Calu3 (cell line): Measurements from ENCODE around the gene ATP6V1C2. TPM values are rescaled to one million over a fixed set of nuclear protein-coding genes. Genes with fewer than 3 reads are reported as not detected.

ENCODE experiments used
- BruUV-seq: library from RNA; stranded (reverse); fragments of 400-500 nt; replicated peaks from 2 replicates; lab custom pipeline; 2021; lab: Mats Ljungman, UMichigan
- CTCF ChIA-PET: fragments of 300-600 bp; sonication (Branson Sonifier 250); formaldehyde crosslinking; loops from one replicate; lab custom pipeline; 2022; ENCODE audit warnings: antibody characterized with exemption; lab: Charles Lee
- DNase-seq: peaks from one replicate; pipeline ENCODE4 v3.0.0; 2022
- H3K27ac Mint-ChIP-seq: one replicate; pipeline ENCODE4 v1.8.0; 2022; ENCODE audit warnings: mixed read lengths; ENCODE audit not compliant: unreplicated experiment
- H3K27me3 Mint-ChIP-seq: one replicate; pipeline ENCODE4 v1.8.0; 2022; ENCODE audit warnings: mixed read lengths; ENCODE audit not compliant: unreplicated experiment
- H3K36me3 Mint-ChIP-seq: one replicate; pipeline ENCODE4 v1.8.0; 2022; ENCODE audit warnings: mild to moderate bottlenecking, moderate library complexity, mixed read lengths; ENCODE audit not compliant: insufficient read depth, unreplicated experiment
- H3K4me1 Mint-ChIP-seq: one replicate; pipeline ENCODE4 v1.8.0; 2022; ENCODE audit warnings: mild to moderate bottlenecking, low read depth, mixed read lengths; ENCODE audit not compliant: unreplicated experiment
- H3K4me3 Mint-ChIP-seq: one replicate; pipeline ENCODE4 v1.8.0; 2022; ENCODE audit warnings: mild to moderate bottlenecking, low read depth, moderate library complexity, mixed read lengths; ENCODE audit not compliant: unreplicated experiment
- H3K9me3 Mint-ChIP-seq: one replicate; pipeline ENCODE4 v1.8.0; 2022; ENCODE audit warnings: low read depth, mixed read lengths; ENCODE audit not compliant: unreplicated experiment
- CTCF ChIP-seq: fragments of 200-600 bp; IDR thresholded peaks from one replicate; pipeline ENCODE4 v1.8.0; 2022; ENCODE audit warnings: antibody characterized with exemption; ENCODE audit not compliant: unreplicated experiment
- intact Hi-C: fragments of 100-400 bp; cut with micrococcal nuclease; formaldehyde crosslinking; loops from one replicate; pipeline ENCODE4 v1.10.0; 2022; ENCODE audit not compliant: unreplicated experiment
- total RNA-seq: library from RNA; stranded (reverse); gene quantifications from 2 replicates; pipeline ENCODE4 v1.2.3, GENCODE V29; 2022

ATP6V1C2 gene
- total RNA-seq, 1 experiment from 2014 or later = 0.28 TPM

GRCh38 chr2:10741139-10741538, 19.7 kb downstream of the ATP6V1C2 start:
- BruUV-seq = no TSS peak
- H3K27ac Mint-ChIP-seq = no peak overlapping the region
- H3K36me3 Mint-ChIP-seq = no peaks in the 10 kb centered on the region
- DNase-seq = no peak
- H3K4me3 Mint-ChIP-seq = no peak overlapping the region
- TF ChIP-seq CTCF = no peak
- H3K4me1 Mint-ChIP-seq = no peaks in the 10 kb centered on the region
- CTCF ChIA-PET = interaction anchor here (0.7 to 1.3 kb wide), 2 partner anchors 10 to 91 kb away, joined by 3 to 4 read pairs; no protein-coding TSS in a partner anchor
- no peaks in the 10 kb centered on the region for H3K9me3 Mint-ChIP-seq
- intact Hi-C loops = no loop called here
- H3K27me3 Mint-ChIP-seq = peaks cover 9% of the 10 kb centered on the region

GRCh38 chr2:10742666-10743065, 21.2 kb downstream of the ATP6V1C2 start:
- Mint-ChIP-seq H3K4me3 (no peak overlapping the region), H3K36me3 (no peaks in the 10 kb centered on the region), H3K9me3 (no peaks in the 10 kb centered on the region), H3K4me1 (no peaks in the 10 kb centered on the region), H3K27ac (no peak overlapping the region), H3K27me3 (peaks cover 9% of the 10 kb centered on the region)
- intact Hi-C loops = no loop called here
- CTCF ChIA-PET = no interaction called here
- no peak for DNase-seq
- TF ChIP-seq CTCF = no peak
- no TSS peak for BruUV-seq

- BruUV-seq = no TSS peak
- no peaks in the 10 kb centered on the region for H3K4me1 Mint-ChIP-seq
- H3K27me3 Mint-ChIP-seq = peaks cover 15% of the 10 kb centered on the region
- DNase-seq = no peak
- no peaks in the 10 kb centered on the region for H3K36me3 Mint-ChIP-seq
- intact Hi-C loops = no loop called here
- no peak overlapping the region for H3K4me3 Mint-ChIP-seq
- CTCF ChIA-PET = no interaction called here
- no peak for TF ChIP-seq CTCF
- H3K9me3 Mint-ChIP-seq = no peaks in the 10 kb centered on the region
- H3K27ac Mint-ChIP-seq = no peak overlapping the region
These were observed 29.2 kb downstream of the ATP6V1C2 start for GRCh38 chr2:10750610-10751009.

GRCh38 chr2:10752236-10752635, 30.8 kb downstream of the ATP6V1C2 start:
- no peaks in the 10 kb centered on the region for H3K4me1 Mint-ChIP-seq
- intact Hi-C loops = no loop called here
- H3K9me3 Mint-ChIP-seq = no peaks in the 10 kb centered on the region
- CTCF ChIA-PET = interaction anchor here (0.6 kb wide), 1 partner anchor 205 kb away, joined by 5 read pairs; no protein-coding TSS in a partner anchor
- H3K4me3 Mint-ChIP-seq = no peak overlapping the region
- peaks cover 15% of the 10 kb centered on the region for H3K27me3 Mint-ChIP-seq
- H3K27ac Mint-ChIP-seq = no peak overlapping the region
- DNase-seq = no peak
- no TSS peak for BruUV-seq
- H3K36me3 Mint-ChIP-seq = no peaks in the 10 kb centered on the region
- TF ChIP-seq CTCF = no peak
